Brain microvascular endothelial cell (primary cell): ENCODE measurements around the gene RNF26.
A peak's percentile ranks its signal among the peaks of the same experiment; 100 is the strongest.

ENCODE experiments used
- DNase-seq: peaks from one replicate; pipeline ENCODE4 v3.0.0-alpha.2; 2020
- H3K27ac ChIP-seq: fragments of 250-450 bp; sonication (Bioruptor Pico); 2 replicates; pipeline ENCODE4 v1.5.1; 2020; ENCODE audit warnings: mild to moderate bottlenecking, moderate library complexity
- H3K27me3 ChIP-seq: fragments of 250-450 bp; sonication (Bioruptor Pico); replicated peaks from 2 replicates; pipeline ENCODE4 v1.5.1; 2020; ENCODE audit warnings: mild to moderate bottlenecking
- H3K36me3 ChIP-seq: fragments of 250-450 bp; sonication (Bioruptor Pico); replicated peaks from 2 replicates; pipeline ENCODE4 v1.5.1; 2020; ENCODE audit warnings: mild to moderate bottlenecking
- H3K4me3 ChIP-seq: 2 replicates; pipeline ENCODE4 v1.5.1; 2011; ENCODE audit warnings: low read depth, mild to moderate bottlenecking, control low read depth, low read length, moderate library complexity
- in situ Hi-C: cut with HindIII; loops from 2 replicates; pipeline ENCODE4 v1.10.0; 2017; ENCODE audit warnings: low sequenced_read_pairs, low pct_ligation_motif_present
- TF ChIP-seq, protein P1 (sequence below): IDR thresholded peaks from 2 replicates; pipeline ENCODE4 v1.5.1; 2011; ENCODE audit warnings: low read depth, mild to moderate bottlenecking, moderate library complexity, low read length, control low read depth, inconsistent platforms; ENCODE audit errors: missing control alignments

The RNF26 gene

DNA sequence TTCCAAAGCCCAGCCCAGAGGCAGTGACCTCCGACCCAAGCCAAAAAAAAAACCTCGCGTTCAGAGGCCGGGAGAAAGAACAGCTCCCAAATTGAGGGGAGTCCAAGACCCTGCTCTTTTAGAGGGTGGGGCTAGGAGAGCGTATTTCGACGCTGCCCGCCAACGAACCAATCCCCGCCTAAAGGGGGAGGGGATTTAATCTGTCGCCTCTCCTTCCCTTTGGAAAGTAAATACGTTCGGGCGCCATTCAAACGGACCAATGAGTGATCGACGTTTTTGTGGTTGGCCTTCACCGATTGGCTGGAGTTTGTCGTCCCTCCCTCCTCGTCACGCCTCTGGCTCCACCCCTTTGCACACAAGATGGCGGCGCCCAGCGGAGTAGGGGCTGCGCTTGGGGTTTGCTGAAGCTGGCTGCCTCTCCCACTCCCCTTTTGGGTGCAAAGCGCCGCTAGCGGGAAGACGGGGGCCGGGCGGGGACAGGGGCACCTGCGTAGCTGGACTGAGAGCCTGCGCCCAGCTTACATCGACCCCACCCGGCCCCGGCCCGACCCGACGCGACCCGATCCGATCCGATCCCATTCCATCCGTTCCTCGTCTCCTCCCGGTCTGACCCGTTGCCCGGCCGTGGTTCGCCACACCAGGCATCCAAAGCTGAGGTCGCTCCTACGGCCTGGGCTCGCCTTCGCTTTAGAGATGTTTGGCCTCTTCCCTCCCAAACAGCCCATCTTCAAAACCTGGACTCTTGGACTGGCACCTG lies at the start of gene RNF26:
Gene RNF26 (plus strand): TSS at position 354 of the 757 bp plus-strand sequence. CDS start 596 bp downstream, outside the sequence.
- in situ Hi-C loops = no loop called here
- TF ChIP-seq, protein P1, sequence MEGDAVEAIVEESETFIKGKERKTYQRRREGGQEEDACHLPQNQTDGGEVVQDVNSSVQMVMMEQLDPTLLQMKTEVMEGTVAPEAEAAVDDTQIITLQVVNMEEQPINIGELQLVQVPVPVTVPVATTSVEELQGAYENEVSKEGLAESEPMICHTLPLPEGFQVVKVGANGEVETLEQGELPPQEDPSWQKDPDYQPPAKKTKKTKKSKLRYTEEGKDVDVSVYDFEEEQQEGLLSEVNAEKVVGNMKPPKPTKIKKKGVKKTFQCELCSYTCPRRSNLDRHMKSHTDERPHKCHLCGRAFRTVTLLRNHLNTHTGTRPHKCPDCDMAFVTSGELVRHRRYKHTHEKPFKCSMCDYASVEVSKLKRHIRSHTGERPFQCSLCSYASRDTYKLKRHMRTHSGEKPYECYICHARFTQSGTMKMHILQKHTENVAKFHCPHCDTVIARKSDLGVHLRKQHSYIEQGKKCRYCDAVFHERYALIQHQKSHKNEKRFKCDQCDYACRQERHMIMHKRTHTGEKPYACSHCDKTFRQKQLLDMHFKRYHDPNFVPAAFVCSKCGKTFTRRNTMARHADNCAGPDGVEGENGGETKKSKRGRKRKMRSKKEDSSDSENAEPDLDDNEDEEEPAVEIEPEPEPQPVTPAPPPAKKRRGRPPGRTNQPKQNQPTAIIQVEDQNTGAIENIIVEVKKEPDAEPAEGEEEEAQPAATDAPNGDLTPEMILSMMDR = no peak
- no peaks in the 10 kb centered on the region for H3K36me3 ChIP-seq
- no peaks in the 10 kb centered on the region for H3K27me3 ChIP-seq
- peak within 1 kb of the TSS; percentile 84 for H3K27ac ChIP-seq
- peak within 1 kb of the TSS; percentile 89 for H3K4me3 ChIP-seq
- peak; percentile 98 for DNase-seq

DNA sequence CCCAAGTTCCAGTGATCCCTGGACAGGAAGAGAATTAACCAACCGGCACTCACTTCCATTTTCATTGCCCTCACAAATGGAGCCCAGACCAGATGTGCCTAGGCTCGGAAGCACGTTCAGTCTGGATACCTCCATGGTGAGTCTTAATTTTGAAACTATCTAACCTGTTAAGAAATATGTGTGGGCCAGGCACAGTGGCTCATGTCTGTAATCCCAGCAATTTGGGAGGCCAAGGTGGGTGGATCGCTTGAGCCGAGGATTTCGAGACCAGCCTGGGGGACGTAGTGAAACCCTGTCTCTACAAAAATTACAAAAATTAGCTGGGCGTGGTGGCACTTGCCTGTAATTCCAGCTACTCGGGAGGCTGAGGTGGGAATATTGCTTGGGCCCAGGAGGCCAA lies 48.9 kb upstream of the RNF26 start:
- TF ChIP-seq, protein P1 = no peak
- Histone ChIP-seq H3K27ac (no peak overlapping the region), H3K4me3 (no peak overlapping the region), H3K27me3 (no peaks in the 10 kb centered on the region), H3K36me3 (peaks cover 23% of the 10 kb centered on the region)
- in situ Hi-C loops = no loop called here
- no peak for DNase-seq

DNA sequence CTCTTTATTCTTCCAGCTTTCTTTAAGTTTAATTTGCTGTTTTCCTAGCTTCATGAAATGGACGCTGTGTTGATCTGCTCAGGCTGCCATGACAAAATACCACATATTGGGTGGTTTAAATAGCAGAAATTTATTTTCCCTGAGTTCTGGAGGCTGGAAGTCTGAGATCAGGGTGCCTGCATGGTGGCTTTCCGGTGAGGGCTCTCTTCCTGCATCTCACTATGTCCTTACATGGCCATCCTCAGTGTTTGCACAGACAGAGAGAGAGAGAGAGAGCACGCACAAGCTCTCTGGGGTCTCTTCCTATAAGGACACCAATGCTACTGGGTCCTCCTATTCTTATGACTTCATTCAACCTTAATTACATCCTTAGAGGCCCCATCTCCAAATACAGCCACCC lies 46.1 kb upstream of the RNF26 start:
- DNase-seq = no peak
- no peaks in the 10 kb centered on the region for H3K27me3 ChIP-seq
- no peak overlapping the region for H3K4me3 ChIP-seq
- in situ Hi-C loops = no loop called here
- peaks cover 33% of the 10 kb centered on the region for H3K36me3 ChIP-seq
- H3K27ac ChIP-seq = no peak overlapping the region
- TF ChIP-seq, protein P1 = no peak

DNA sequence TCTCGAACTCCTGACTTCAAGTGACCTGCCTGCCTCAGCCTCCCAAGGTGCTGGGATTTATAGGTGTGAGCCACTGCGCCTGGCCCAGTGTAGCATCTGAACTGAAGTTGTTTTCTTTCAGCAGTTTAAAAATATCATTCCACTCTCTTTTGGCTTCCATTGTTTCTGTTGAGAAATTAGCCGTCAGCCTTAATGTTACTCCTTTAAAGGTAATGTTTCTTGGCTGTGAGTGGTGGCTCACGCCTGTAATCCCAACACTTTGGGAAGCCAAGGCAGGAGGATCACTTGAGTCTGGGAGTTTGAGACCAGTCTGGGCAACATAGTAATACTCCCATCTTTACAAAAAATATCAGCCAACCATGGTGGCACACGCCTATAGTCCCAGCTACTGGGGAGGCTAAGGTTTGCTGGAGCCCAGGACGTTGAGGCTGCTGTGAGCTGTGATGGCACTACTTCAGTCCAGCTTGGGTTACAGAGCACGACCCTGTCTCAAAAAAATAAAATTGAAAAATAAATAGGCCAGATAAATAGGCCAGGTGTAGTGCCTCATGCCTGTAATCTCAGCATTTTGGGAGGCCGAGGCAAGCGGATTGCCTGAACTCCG lies 43.3 kb upstream of the RNF26 start:
- DNase-seq = no peak
- in situ Hi-C loops = no loop called here
- TF ChIP-seq, protein P1 = no peak
- Histone ChIP-seq H3K36me3 (peaks cover 21% of the 10 kb centered on the region), H3K27me3 (no peaks in the 10 kb centered on the region), H3K27ac (no peak overlapping the region), H3K4me3 (no peak overlapping the region)

DNA sequence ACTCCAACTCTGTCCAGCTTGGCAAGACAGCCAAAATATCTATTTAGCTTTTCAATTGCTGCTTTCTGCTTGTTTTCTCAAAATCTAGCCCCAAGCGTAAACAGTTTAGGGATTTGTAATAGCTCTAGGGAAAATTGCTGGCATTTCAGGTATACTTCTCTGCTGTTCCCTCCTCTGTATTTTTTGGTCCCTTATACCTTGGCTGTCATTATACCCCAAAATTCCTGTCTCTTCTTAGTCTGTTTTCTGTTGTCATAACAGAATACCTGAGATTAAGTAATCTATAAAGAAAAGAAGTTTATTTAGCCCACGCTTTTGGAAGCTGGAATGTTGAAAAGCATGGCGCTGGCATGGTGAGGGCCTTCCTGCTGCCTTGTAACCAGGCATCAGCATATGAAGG lies 40.9 kb upstream of the RNF26 start:
- in situ Hi-C loops = no loop called here
- peaks cover 26% of the 10 kb centered on the region for H3K36me3 ChIP-seq

More for the DNA sequence above, 40.9 kb upstream of the RNF26 start:
- Histone ChIP-seq H3K4me3 (no peak overlapping the region), H3K27me3 (no peaks in the 10 kb centered on the region), H3K27ac (no peak overlapping the region)
- no peak for DNase-seq
- TF ChIP-seq, protein P1 = no peak
